ENCODE measurements around the gene INAVA. TPM values are rescaled to one million over a fixed set of nuclear protein-coding genes. Genes with fewer than 3 reads are reported as not detected.

The INAVA gene
- total and polyA plus RNA-seq, 2 of the 13 experiments (the other 11 are each of a cell fraction or from before 2014, with no cell fraction given) = 6.0 to 13.5 TPM

- TF ChIP-seq, protein P1, sequence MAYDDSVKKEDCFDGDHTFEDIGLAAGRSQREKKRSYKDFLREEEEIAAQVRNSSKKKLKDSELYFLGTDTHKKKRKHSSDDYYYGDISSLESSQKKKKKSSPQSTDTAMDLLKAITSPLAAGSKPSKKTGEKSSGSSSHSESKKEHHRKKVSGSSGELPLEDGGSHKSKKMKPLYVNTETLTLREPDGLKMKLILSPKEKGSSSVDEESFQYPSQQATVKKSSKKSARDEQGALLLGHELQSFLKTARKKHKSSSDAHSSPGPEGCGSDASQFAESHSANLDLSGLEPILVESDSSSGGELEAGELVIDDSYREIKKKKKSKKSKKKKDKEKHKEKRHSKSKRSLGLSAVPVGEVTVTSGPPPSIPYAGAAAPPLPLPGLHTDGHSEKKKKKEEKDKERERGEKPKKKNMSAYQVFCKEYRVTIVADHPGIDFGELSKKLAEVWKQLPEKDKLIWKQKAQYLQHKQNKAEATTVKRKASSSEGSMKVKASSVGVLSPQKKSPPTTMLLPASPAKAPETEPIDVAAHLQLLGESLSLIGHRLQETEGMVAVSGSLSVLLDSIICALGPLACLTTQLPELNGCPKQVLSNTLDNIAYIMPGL (CRISPR knock-in tag; IDR thresholded peaks at IDR 0.05; ENCODE audit: borderline replicate concordance in 1 of 2, low read depth in 1 of 2) = no peak; a peak in 1 of 4 replicates
- TF ChIP-seq RAD21 (CRISPR knock-in tag; IDR thresholded peaks at IDR 0.05) = peak; percentile 23; the same call in 1 of the 2 replicates
- TF ChIP-seq ZNF790 (CRISPR knock-in tag; IDR thresholded peaks at IDR 0.05; ENCODE audit: borderline replicate concordance) = no peak
- peak; percentile 40; the same call in 1 of the 2 replicates for TF ChIP-seq POLR2AphosphoS5 (IDR thresholded peaks at IDR 0.05; ENCODE audit: low read depth, low read length)
- TF ChIP-seq GABPB1 (CRISPR knock-in tag; IDR thresholded peaks at IDR 0.05) = peak; percentile 80
- TF ChIP-seq PRDM10 (CRISPR knock-in tag; IDR thresholded peaks at IDR 0.05; ENCODE audit: low read depth) = peak; percentile 16; the same call in 1 of the 2 replicates
- peak; percentile 71 for TF ChIP-seq ZEB1 (IDR thresholded peaks at IDR 0.05; ENCODE audit: insufficient replicate concordance, low read depth)
- 0 out of 2 replicates have a peak, but pooled peaks have one; percentile 76 for TF ChIP-seq BRD4 (CRISPR knock-in tag; IDR thresholded peaks at IDR 0.05)
- TF ChIP-seq, protein P2, sequence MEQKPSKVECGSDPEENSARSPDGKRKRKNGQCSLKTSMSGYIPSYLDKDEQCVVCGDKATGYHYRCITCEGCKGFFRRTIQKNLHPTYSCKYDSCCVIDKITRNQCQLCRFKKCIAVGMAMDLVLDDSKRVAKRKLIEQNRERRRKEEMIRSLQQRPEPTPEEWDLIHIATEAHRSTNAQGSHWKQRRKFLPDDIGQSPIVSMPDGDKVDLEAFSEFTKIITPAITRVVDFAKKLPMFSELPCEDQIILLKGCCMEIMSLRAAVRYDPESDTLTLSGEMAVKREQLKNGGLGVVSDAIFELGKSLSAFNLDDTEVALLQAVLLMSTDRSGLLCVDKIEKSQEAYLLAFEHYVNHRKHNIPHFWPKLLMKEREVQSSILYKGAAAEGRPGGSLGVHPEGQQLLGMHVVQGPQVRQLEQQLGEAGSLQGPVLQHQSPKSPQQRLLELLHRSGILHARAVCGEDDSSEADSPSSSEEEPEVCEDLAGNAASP (CRISPR knock-in tag; IDR thresholded peaks at IDR 0.05; ENCODE audit: borderline replicate concordance) = 0 out of 2 replicates have a peak, but pooled peaks have one; percentile 21
- TF ChIP-seq RBFOX2 (IDR thresholded peaks at IDR 0.05; ENCODE audit: low read depth, low read length) = peak; percentile 63
- no peak for TF ChIP-seq ZNF609 (CRISPR knock-in tag; IDR thresholded peaks at IDR 0.05; ENCODE audit: borderline replicate concordance)
- TF ChIP-seq MED13 (CRISPR knock-in tag; IDR thresholded peaks at IDR 0.05) = 0 out of 2 replicates have a peak, but pooled peaks have one; percentile 52
- no peak for TF ChIP-seq SMARCE1 (IDR thresholded peaks at IDR 0.05; ENCODE audit: borderline replicate concordance)
Observed at GRCh38 chr1:200894712-200895442, at the start of gene INAVA (continued).
